Measurements from ENCODE around the gene TSPAN14.
"Not testable (repeated sequence)": the region's sequence is repeated elsewhere in the genome, so short reads cannot be mapped to it uniquely, and the experiment has no call there.

TSPAN14 gene

DNA sequence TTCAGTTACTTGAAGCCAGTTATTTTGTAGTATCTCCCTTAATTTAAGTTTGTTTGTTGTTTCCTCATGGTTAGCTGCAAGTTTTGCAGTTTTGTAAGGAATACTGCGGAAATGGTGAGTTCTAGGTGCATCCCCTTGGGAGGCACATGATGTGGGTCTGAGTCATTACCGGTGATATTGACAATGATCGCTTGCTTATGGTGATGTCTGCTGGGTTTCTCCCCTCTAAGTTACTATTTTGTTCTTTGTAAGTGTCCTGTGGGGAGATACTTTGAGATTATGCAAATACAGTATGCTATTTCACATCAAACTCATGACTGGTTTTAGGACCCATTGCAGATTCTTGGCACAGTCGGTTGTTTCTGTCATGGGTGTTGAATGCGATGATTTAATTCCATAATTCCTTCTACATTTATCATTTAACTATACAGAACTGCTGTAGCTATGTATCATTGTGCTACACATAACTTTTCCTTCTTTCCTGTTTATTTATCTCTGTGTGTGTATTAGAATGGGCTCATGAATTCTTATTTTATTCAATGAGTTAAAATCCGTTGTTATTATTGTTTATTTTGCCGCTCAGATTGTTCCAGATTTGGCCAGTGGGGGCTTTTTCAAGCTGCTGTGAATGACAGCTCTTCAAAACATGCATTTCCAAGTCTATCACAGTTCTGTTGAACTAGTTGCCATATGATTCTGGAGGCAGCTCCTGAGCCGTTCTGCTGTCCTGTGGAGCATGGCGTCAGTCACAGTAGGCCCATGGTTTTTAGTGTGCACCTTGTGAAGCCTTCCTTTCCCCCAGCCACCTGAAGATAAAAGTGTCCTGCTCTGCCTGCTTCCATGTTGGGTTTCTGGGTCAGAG is 18.4 kb downstream of the TSPAN14 start:
- DNase-seq, result no peak

DNA sequence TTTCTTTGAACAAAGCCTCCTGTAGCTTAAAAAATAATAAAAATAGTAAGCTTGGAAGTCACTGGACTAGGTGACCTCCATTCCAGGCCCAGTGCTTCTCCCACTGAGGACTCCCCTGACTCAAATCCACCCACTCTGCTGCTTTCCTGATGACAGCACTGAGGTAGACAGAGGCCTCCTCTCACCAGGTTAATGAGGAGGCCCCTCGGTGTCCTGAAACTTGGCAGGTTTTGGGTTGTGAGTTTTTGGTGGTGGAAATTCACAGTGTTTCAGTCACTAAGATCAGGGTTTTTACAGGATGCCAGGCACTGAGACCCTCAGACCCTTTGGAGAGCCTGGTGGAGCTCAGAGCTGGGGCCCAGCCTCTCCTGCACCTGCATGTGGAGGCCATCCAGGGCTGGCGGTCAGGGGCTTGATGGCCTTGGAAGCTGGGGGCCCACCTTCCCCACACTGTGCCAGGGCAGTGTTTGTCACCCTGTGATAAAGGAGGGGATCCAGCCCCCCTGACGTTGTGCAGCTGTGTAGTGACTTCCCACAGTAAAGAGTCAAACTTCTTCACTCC is 19.1 kb downstream of the TSPAN14 start:
- no peak for DNase-seq

DNA sequence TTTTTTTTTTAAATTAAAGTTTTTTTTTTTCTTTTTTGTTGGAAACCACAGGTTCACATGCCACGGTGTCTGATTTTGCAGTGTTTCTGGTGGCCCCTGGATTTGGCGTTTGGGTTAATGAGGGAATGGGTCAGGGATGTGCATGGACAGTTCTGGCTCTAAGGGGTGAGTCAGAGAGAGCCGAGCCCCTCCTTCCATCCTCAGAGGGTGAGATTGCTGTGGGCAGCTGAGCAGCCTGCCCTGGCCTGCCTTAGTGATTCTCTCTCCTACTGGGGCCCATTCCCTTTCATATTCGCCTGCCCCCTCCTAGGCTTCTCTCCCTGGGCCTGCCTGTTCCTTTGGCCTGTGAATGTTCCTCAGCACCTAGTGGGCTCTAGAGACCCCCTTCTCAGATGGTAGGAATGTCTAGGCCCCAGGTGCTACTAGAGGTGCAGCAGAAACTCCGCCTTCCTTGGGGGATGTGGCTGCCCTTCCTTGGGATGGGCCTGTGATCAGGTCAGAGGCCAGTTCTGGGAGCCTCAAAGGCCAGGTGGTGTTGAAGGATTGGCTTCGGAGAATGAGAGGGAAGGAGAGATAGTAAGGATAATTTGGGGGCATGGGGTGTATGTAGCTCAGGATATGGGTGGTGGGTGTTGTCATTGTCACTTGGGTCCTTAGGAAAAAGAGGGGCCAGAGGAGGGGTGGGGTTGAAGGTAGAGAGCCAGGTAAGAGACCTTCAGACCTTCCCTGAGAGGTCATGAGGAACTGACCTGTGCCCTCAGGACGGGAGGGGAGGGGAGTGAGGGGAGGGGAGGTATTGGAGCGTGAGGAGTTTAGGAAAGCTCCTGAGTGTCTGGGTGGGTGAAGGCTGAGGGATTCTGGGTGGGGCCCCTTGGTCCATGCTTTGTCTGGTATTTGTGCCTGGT is 19.8 kb downstream of the TSPAN14 start:
- DNase-seq, result no peak

DNA sequence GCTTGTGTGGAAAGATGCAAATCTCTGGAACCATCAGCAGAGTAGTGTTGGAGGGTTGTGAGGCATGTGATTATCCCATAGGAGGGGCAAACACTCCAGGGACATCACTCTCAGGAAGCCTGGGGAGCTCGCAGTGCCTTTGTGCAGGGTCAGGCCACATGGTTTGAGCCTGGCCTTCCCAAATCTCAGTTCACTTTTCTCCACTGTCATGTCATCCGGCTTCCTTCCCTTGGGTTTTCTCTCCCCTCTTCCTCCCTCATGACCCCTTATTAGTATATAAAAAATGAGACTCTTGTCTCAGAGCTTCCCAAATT is 20.4 kb downstream of the TSPAN14 start:
- peak; percentile 17 for DNase-seq

DNA sequence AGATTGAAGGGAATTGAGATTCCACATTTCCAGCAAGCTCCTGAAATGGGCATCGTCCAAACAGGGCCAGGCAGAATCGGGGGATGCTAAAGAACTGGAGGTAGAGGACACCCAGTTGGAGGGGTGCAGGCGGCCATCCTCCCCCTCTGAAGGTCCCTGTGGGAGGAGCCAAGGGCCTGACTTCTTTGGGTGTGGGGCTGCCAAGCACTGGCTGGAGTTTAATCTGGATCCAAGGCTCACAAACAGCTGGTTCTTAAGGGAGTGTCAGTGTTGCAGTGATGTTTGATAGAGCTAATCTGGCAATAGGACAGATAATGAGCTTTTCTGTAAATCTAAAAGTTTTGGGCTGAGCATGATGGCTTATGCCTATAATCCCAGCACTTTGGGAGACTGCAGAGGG is 20.8 kb downstream of the TSPAN14 start:
- peak; percentile 33 for DNase-seq

DNA sequence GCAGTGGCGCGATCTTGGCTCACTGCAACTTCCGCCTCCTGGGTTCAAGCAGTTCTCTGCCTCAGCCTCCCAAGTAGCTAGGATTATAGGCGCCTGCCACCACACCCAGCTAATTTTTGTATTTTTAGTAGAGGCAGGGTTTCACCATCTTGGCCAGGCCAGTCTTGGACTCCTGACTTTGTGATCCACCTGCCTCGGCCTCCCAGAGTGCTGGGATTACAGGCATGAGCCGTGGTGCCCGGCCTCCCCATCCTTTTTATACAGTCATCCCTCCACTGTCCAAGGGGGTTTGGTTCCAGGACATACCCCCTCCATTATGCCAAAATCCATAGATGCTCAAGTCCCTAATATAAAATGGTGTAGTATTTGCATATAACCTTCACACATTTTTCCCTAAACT is 21.5 kb downstream of the TSPAN14 start:
- DNase-seq, result not testable (repeated sequence)

DNA sequence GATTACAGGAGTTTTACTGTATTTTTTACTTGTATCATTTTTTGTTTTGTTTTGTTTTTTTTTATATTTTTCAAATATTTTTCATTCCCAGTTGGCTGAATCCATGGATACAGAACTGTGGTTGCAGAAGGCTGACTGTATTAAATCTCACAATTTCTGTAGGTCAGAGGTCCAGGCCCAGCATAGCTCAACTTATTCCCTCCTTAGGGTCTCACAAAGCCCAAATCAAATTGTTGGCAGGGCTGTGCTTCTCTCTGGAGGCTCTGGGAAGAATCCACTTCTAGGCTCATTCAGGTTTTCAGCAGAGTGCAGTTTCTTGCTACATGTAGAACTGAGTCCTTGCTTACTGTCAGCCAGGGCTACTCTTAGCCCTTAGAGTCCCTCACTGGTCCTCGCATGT is 22.6 kb downstream of the TSPAN14 start:
- peak; percentile 26 for DNase-seq

DNA sequence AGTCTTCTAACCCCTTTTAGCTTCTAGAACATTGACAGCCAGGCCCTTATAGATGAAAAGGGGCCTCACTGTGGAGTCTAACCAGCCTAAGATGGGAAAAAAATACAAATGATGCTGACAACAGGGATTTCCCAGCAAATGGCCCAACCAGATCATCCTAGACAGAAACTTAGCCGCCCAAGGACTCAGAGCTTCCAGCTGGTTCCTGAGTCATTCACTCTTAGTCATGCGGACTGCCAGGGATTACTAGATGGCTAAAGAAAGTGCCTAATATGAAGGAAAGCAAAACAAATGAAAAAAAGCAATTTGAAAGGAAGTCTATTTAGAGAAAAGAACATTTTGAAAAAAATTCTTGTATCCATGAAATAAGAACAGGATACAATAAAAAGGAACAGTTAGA is 23.7 kb downstream of the TSPAN14 start:
- DNase-seq, result no peak

DNA sequence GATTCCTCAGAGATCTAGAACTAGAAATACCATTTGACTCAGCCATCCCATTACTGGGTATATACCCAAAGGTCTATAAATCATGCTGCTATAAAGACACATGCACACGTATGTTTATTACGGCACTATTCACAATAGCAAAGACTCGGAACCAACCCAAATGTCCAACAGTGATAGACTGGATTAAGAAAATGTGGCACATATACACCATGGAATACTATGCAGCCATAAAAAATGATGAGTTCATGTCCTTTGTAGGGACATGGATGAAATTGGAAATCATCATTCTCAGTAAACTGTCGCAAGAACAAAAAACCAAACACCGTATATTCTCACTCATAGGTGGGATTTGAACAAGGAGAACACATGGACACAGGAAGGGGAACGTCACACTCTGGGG is 26.3 kb downstream of the TSPAN14 start:
- not testable (repeated sequence) for DNase-seq

DNA sequence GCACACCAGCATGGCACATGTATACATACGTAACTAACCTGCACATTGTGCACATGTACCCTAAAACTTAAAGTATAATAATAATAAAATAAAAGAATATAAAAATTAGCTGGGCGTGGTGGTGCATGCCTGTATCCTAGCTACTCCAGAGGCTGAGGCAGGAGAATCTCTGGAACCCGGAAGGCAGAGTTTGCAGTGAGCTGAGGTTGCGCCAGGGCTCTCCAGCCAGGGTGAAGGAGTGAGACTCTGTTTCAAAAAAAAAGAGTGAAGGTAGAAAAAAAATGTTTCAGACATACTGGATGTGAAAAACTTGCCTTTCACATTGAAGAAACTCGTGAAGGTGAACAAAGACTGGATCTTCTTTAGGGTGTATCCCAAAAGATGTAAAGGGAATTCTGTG is 26.7 kb downstream of the TSPAN14 start:
- DNase-seq, result no peak

DNA sequence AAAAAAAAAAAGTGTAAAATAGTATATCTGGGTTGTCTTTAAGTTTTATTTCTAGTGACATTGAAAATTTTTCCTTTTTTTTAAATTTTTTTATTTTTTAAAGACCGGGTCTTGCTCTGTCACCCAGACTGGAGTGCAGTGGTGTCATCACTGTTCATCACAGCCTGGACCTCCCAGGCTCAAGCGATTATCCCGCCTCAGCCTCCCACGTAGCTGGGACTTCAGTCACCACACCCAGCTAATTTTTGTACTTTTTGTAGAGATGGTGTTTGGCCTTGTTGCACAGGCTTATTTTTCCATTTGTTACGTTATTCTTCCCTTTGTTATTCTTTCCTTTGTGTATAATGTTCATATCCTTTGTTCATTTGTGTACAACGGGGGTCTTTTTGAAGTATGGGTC is 30.1 kb downstream of the TSPAN14 start:
- DNase-seq, result no peak

DNA sequence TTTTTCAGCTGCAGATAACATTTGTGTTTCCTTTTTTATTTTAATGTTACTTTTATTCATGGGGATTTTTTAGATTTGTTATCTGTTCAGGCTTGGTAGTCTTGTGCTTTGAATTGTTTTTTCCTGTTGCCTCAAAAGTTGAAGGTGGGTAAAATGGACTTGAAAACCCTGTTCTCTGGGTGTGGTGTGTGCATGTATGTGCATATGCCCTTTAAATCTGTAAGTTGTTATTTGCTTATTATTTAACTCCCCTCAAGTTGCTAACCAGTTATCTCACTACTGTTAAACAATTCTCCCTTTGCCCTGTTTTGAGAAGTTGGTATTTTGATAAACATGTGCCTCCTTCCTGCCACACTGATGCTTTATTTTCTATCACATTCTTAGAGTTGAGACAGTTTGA is 30.6 kb downstream of the TSPAN14 start:
- no peak for DNase-seq

DNA sequence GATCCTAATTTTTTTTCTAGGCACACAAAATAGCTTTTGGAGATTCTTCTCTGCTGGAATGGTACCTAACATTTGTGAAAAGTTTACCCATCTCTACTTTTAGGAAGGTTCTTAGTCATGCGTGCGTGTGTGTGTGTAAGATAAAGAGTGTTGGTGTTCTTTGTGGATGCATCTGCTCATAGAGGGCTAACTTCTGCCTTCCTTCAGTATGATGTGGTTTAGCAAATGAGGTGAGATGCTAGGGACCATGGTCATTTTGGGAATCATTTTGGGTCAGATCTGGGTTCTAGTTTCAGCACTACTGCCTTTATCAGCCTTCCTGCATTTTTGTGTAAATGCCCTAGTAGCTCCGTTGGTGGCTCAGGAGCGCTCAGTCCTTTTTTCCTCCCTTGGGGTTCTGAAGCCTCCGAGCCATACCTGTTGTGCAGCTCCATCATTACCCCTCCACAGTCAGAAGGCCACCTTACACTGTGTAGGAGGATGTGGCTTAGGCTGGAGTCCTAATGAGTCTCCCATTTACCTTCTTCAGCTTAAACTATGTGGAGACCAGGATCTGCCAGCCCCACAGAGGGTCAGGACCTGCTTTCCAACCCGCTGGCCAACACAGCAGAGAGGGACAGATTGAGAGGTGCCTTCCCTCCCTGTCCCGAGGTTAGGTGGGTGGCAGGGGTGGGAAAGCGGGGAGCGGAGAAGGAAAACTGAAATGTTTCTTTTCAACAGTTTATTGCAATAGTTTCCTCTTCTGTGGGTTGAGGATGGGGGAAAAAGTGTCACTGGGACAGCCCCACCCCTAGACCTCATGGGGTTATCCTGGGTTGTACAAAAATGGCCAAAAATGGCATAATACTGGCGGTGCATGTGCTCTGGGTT is 31.2 kb downstream of the TSPAN14 start:
- DNase-seq, result peak; percentile 13

DNA sequence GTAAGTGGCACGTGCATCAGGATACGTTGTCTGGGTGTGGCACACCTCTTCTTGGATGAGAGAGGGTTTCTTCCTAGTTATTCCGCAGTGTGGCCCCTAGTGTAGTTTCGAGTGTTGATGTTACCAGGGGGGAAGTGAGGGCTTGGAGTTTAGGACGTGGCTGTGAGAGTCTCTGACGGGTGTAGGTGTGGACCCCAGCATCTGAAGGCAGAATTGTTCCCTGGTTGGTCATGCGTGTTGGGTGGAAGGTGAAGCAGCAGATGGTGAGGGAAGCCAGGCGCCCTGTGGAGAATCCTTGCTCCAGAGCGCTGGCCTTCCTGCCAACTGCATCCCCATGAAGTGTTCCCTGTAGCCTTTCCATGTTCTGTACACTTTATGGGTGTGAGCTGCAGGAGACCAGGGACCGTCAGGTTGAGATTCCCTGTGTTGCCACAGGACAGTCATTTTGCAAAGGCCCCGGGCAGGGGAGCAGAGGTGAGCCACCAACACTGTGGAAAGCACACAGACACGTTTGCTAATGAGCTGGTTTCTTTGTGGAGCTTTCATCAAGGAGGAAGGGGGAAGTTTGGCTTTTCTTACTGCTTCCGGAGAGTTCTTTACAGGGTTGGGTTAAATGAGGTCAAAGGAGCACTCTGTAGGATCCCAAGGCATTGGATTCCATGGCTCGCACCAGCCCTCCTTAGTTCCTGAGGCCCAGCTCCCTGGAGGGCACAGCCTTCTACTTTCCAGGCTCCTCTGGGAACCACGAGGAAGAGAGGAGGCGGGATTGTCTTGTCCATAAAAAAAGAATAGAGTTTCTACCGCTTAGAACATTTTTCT is 32.0 kb downstream of the TSPAN14 start:
- DNase-seq, result no peak

DNA sequence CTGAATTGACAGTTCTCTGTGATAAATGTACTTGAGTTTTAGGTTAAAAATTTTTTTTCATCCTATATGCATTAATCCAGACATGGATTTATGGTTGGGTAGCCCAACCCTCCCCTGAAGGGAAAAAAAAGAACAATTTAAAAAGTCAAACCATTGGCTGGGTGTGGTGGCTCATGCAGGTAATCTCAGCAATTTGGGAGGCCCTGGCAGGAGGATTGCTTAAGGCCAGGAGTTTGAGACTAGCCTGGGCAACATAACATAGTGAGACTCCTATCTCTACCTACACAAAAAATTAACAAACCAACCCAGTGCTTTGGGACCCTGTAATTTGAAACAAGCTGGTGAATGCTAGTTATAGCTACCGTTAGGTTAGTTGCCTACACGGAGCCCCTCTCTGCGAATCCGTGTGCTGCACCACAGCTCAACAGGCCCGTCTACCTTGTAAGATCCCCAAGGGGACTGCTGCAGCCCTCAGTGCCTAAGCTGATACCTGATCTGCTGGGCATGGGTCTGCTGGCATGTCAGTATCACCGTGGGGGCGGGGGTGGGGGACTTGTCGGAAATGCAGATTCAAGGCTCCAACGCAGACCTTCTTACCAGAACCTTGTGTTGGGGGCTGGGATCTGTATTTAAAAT is 32.8 kb downstream of the TSPAN14 start:
- no peak for DNase-seq

DNA sequence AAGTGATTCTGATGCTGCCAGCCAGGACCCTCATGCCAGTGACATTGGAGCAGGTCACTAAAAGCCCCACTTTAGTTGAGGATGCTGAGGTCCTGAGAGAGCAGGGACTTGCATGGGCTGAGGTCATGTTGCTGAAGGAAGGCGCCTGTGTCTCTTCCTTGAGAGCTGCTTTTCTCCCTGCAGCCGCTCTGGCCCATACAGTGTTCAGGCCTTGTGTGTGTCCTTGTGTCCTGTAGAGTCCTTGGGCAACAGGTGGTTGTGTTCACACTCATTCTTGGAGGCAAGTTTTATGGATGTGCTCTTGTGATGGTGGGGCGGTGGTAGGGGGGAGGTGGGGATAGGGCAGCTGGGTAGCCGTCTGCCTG is 33.3 kb downstream of the TSPAN14 start:
- DNase-seq, result no peak

DNA sequence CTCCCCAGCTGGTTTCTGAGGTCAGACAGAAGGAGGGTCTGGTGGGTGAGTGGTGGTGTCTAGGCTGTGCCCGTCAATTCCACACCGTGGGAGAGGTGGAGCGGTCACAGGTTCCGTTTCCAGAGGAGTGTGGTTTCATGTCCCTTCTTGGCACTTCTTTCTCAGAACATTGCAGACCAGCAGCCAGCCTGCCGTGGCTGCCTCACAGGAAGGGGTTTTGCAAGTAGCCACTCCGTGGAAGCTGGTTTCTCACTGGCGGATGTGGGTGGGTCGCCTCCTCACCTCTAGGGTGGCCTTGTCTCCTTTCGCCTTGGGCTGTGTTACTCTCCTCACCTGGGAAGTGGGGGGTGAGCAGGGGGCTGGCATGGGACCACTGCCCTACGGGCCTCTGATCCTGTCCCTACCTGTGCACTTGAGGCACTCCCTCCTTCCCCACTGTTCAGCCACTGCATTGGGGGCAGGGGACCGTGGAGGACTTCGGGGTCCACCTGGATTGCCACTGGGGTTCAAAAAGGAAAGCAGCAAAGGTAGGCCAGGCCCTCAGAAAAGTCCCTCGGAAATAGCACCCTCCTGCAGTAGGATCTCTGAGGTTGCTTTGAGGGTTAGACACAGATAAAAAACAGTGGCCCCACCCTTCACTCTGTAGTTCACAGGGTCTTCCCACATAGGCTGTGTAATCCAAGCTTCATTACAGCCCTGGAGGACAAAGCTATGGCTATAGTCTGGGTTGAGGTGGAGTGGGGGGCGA is 33.9 kb downstream of the TSPAN14 start:
- DNase-seq, result no peak

DNA sequence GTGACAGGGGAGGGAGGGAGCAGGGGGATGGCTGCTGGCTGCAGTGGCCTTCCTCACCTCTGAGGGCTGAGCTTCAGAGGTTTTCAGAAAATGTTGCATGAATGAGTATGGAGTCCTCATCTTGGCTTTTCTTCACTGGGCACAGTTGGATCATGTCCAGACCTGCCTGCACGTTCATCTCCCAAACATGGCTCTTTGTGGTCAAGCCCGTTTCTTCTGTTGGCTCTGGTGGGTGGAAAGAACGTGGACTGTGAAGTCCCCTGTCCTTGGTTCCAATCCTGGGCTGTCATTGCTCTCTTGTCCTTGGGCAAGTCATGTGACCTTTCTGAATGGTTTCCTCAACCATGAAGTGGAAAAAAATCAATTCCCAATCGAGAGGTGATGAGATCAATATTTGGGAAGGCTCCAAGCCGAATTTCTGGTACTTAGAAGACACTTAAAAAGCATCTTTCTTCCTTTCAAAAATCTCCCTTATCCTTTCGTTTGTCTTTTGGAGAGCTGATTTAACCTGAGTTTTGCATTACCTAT is 34.5 kb downstream of the TSPAN14 start:
- no peak for DNase-seq

DNA sequence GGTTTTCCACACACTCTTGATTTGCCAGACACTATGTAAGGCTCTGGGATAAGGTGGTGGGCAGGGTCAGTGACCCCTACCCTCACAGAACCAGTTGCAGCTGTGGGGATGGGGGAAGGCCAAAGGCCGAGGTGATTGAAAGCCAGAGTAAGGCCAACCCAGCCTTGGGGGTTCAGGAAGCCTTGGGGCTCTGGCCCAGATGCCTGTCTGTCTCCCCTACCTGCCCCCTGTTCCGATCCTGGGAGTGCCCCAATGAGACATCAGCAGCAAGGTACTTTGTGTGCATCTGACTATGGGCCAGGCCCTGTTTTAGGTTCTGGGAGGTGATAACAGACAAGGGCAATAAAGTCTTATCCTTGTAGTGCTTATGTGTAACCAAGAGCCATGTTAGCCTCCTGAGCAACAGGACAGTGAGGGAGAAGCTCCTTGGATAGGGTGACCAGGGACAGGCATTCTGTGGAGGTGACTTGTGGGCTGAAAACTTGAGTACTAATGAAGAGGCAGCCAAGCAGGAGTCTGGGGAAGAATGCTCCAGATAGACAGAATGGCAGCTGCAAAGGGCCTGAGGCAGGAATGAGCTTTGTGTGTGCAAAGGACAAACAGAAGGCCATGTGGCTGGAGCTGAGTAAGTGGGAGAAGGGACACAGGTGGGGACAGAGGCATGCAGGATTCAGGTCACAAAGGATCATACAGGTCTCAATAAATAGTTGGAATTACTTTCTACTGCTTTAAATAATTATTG is 35.4 kb downstream of the TSPAN14 start:
- DNase-seq, result no peak

All from left hindlimb (tissue), 1 donor.